ENCODE results near the gene FAM50B.

The FAM50B gene

DNA sequence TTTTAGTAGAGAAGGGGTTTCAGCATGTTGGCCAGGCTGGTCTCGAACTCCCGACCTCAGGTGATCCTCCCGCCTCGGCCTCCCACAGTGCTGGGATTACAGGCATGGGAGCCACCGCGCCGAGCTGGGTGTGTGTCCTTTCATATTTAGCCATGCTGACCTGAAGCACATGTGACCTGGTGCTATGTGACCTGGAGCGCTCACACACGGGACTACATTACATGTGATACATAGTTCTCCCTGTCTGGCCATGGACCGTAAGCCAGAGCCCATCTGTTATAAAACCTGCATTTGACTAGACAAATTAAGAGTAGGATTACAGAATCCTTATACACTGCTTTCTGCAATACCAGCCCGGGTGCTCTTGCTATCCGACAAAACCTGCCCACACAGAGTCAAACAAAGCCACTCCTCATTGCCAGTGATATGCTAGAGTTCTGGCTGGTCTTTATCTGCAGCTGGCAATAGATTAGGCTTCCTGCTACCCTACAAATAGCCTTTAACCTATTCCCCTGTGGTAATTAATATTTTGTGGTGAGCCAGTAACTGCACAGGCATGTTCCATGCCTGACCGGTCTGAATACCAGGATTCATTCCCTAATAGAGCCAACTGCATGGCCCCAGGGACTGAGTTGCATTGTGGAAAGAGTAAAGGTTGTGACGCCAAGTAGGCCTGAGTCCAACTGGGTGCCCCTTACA lies 26.3 kb upstream of the FAM50B start:
- H2BK12ac ChIP-seq (ENCODE audit: low read length): peak overlapping the region; percentile 21
- no peak overlapping the region for H3K4ac ChIP-seq (ENCODE audit: low read depth, low read length)
- DNase-seq: peak; percentile 96
- H3K27ac ChIP-seq (ENCODE audit: low read depth, low read length): peak overlapping the region; percentile 36
- WGBS (ENCODE audit: extremely low coverage, insufficient coverage, insufficient read length): no CpG with 5 or more reads among the region's 14 CpGs
- H3K9ac ChIP-seq (ENCODE audit: low read length): no peak overlapping the region
- no peak overlapping the region for H3K23ac ChIP-seq (ENCODE audit: low read length)
- no peak overlapping the region for H2BK5ac ChIP-seq (ENCODE audit: low read depth, low read length, poor library complexity)
- no peak overlapping the region for H3K4me3 ChIP-seq (ENCODE audit: low read depth, low read length)
- H2AFZ ChIP-seq (ENCODE audit: insufficient read depth, low read length, poor library complexity): no peak overlapping the region
- H3K18ac ChIP-seq (ENCODE audit: low read length): no peak overlapping the region
- peak overlapping the region; percentile 39 for H2BK120ac ChIP-seq (ENCODE audit: insufficient read depth, low read length, poor library complexity)
- no peaks in the 10 kb centered on the region for H3K9me3 ChIP-seq (ENCODE audit: insufficient read depth, low read depth, low read length)
- H3K4me2 ChIP-seq (ENCODE audit: low read length): no peak overlapping the region
- H3K36me3 ChIP-seq (ENCODE audit: control insufficient read depth in 1 of 2, insufficient read depth in 2 of 2, low read length in 2 of 2): no peaks in the 10 kb centered on the region
- peaks cover 3% of the 10 kb centered on the region for H3K79me2 ChIP-seq (ENCODE audit: control insufficient read depth, insufficient read depth, low read length, poor library complexity)
- no peak overlapping the region for H4K12ac ChIP-seq (ENCODE audit: low read depth, low read length)
- H3K27me3 ChIP-seq (ENCODE audit: insufficient read depth, low read length): no peaks in the 10 kb centered on the region
- peaks cover 18 to 39% of the 10 kb centered on the region in 2 experiments for H3K4me1 ChIP-seq (ENCODE audit: control insufficient read depth in 1 of 2, insufficient read depth in 2 of 2, low read length in 2 of 2)
- H4K8ac ChIP-seq (ENCODE audit: low read depth, low read length): peak overlapping the region; percentile 24
- H3K14ac ChIP-seq (ENCODE audit: low read length): peak overlapping the region; percentile 21
- H2AK5ac ChIP-seq (ENCODE audit: low read length): no peak overlapping the region
- H3K79me1 ChIP-seq (ENCODE audit: low read length): peaks cover 35% of the 10 kb centered on the region
- H4K91ac ChIP-seq (ENCODE audit: low read depth, low read length): peak overlapping the region; percentile 33

DNA sequence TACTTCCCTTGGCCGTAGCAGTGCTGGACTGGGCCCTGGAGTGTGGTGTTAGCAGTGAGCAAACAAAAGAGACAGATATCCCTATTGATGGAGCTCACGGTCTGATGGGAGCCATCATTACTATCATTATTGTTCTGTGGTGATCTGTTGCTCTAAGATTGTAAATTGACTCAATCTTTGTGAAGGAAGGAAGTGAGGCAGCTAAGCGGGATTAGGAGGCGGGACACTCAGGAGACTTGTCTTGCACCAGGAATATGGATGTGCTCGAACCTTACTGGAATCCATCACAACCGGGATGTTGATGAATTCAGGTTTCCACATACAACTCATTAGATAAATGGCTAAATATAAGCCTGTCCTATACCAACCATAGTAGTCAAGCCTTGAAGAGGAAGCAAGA lies 25.5 kb upstream of the FAM50B start:
- DNase-seq: no peak
- peak overlapping the region; percentile 61 for H2BK12ac ChIP-seq (ENCODE audit: low read length)
- H3K23ac ChIP-seq (ENCODE audit: low read length): peak overlapping the region; percentile 25
- no peaks in the 10 kb centered on the region for H3K36me3 ChIP-seq (ENCODE audit: control insufficient read depth in 1 of 2, insufficient read depth in 2 of 2, low read length in 2 of 2)
- peak overlapping the region; percentile 7 for H3K14ac ChIP-seq (ENCODE audit: low read length)
- peak overlapping the region; percentile 17 for H2BK5ac ChIP-seq (ENCODE audit: low read depth, low read length, poor library complexity)
- H3K9me3 ChIP-seq (ENCODE audit: insufficient read depth, low read depth, low read length): no peaks in the 10 kb centered on the region
- no peak overlapping the region for H4K91ac ChIP-seq (ENCODE audit: low read depth, low read length)
- H3K79me1 ChIP-seq (ENCODE audit: low read length): peaks cover 33% of the 10 kb centered on the region
- no peak overlapping the region for H3K4me3 ChIP-seq (ENCODE audit: low read depth, low read length)
- no peak overlapping the region for H2AK5ac ChIP-seq (ENCODE audit: low read length)
- no peak overlapping the region for H4K8ac ChIP-seq (ENCODE audit: low read depth, low read length)
- peak overlapping the region; percentile 21 for H2BK120ac ChIP-seq (ENCODE audit: insufficient read depth, low read length, poor library complexity)
- WGBS (ENCODE audit: extremely low coverage, insufficient coverage, insufficient read length): no CpG with 5 or more reads among the region's 6 CpGs
- H3K18ac ChIP-seq (ENCODE audit: low read length): no peak overlapping the region
- H3K79me2 ChIP-seq (ENCODE audit: control insufficient read depth, insufficient read depth, low read length, poor library complexity): peaks cover 3% of the 10 kb centered on the region
- no peak overlapping the region for H3K4me2 ChIP-seq (ENCODE audit: low read length)
- H2AFZ ChIP-seq (ENCODE audit: insufficient read depth, low read length, poor library complexity): no peak overlapping the region
- no peak overlapping the region for H3K9ac ChIP-seq (ENCODE audit: low read length)
- H3K4me1 ChIP-seq (ENCODE audit: control insufficient read depth in 1 of 2, insufficient read depth in 2 of 2, low read length in 2 of 2): peaks cover 18 to 39% of the 10 kb centered on the region in 2 experiments
- H3K27me3 ChIP-seq (ENCODE audit: insufficient read depth, low read length): no peaks in the 10 kb centered on the region
- H4K12ac ChIP-seq (ENCODE audit: low read depth, low read length): no peak overlapping the region
- H3K4ac ChIP-seq (ENCODE audit: low read depth, low read length): peak overlapping the region; percentile 61
- H3K27ac ChIP-seq (ENCODE audit: low read depth, low read length): no peak overlapping the region

DNA sequence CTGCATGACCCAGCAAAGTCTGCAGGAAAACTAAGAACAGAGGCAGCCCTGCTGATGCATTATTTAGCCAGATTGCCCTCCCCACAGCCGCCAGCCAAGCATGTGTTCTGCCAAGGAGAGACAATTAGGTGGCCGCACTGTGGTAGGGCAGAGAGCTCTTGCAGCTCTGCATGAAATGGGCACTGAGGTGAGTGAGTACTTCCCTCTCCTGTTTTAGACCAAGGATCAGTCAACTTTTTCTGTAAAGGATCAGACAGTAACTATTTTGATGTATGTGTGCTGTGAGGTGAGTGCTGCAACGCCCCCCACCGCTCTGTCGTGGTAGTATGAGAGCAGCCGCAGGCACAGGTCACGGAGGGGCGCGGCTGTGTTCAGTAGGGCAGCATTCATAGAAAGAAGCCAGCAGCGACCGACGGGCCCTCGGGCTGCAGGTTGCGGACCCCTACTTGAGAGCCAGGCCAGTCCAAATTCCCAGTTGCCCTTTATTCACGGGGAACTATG lies 23.8 kb upstream of the FAM50B start:
- Histone ChIP-seq H4K91ac (ENCODE audit: low read depth, low read length) (peak overlapping the region; percentile 80), H3K27ac (ENCODE audit: low read depth, low read length) (peak overlapping the region; percentile 84), H2AK5ac (ENCODE audit: low read length) (peak overlapping the region; percentile 88), H3K79me2 (ENCODE audit: control insufficient read depth, insufficient read depth, low read length, poor library complexity) (peaks cover 3% of the 10 kb centered on the region), H3K4me3 (ENCODE audit: low read depth, low read length) (no peak overlapping the region), H3K9ac (ENCODE audit: low read length) (no peak overlapping the region), H2BK120ac (ENCODE audit: insufficient read depth, low read length, poor library complexity) (peak overlapping the region; percentile 82), H2AFZ (ENCODE audit: insufficient read depth, low read length, poor library complexity) (peak overlapping the region; percentile 57), H3K4me1 (ENCODE audit: control insufficient read depth in 1 of 2, insufficient read depth in 2 of 2, low read length in 2 of 2) (peaks cover 24 to 38% of the 10 kb centered on the region in 2 experiments), H3K79me1 (ENCODE audit: low read length) (peaks cover 31% of the 10 kb centered on the region), H3K36me3 (ENCODE audit: control insufficient read depth in 1 of 2, insufficient read depth in 2 of 2, low read length in 2 of 2) (no peaks in the 10 kb centered on the region), H3K4ac (ENCODE audit: low read depth, low read length) (no peak overlapping the region), H3K9me3 (ENCODE audit: insufficient read depth, low read depth, low read length) (no peaks in the 10 kb centered on the region), H3K14ac (ENCODE audit: low read length) (peak overlapping the region; percentile 59), H4K12ac (ENCODE audit: low read depth, low read length) (no peak overlapping the region), H3K23ac (ENCODE audit: low read length) (no peak overlapping the region), H3K18ac (ENCODE audit: low read length) (peak overlapping the region; percentile 87), H2BK12ac (ENCODE audit: low read length) (peak overlapping the region; percentile 94), H2BK5ac (ENCODE audit: low read depth, low read length, poor library complexity) (peak overlapping the region; percentile 85), H4K8ac (ENCODE audit: low read depth, low read length) (peak overlapping the region; percentile 37), H3K27me3 (ENCODE audit: insufficient read depth, low read length) (no peaks in the 10 kb centered on the region), H3K4me2 (ENCODE audit: low read length) (no peak overlapping the region)
- DNase-seq: peak; percentile 69 to 78
- WGBS (ENCODE audit: extremely low coverage, insufficient coverage, insufficient read length): no CpG with 5 or more reads among the region's 15 CpGs

DNA sequence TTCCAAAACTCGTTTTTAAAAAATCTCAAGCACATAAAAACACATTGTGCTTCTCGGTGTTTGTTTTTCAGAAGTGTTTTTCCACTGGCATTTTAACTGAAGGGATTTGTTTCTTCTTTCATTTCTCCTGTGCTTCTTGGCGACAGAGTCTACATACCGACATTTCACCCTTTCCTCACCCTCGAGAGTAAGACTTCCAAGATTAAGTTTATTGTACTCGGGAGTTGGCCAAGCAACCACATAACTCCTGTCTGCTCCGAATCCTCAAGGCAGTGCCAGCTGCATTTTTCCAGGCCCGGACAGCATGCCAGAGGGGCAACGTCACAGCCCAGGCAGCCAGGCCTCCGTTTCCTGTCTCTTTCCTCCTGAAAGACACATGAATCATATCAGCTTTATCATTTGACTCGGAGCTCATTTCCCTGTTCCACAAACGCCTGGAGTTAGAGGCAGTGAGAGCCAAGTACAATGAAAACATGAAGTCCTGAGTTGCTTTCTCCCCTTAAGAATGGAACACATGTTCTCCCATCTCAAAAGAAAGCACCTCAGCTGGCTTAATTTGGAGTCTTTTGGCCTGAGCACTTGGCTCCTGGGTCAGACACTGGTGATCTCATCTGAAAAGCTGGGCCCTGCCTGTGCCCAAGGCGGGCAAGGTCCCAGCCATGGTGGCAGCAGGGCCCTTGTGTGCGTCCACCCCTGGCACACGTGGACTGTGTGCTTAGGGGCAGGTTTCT lies 23.2 kb upstream of the FAM50B start:
- H2BK12ac ChIP-seq (ENCODE audit: low read length): peak overlapping the region; percentile 100
- H3K27me3 ChIP-seq (ENCODE audit: insufficient read depth, low read length): no peaks in the 10 kb centered on the region
- H4K91ac ChIP-seq (ENCODE audit: low read depth, low read length): peak overlapping the region; percentile 99
- H3K4me2 ChIP-seq (ENCODE audit: low read length): peak overlapping the region; percentile 27
- no peak overlapping the region for H3K9ac ChIP-seq (ENCODE audit: low read length)
- peak overlapping the region; percentile 96 for H4K8ac ChIP-seq (ENCODE audit: low read depth, low read length)
- H3K4me3 ChIP-seq (ENCODE audit: low read depth, low read length): no peak overlapping the region
- H2BK5ac ChIP-seq (ENCODE audit: low read depth, low read length, poor library complexity): peak overlapping the region; percentile 96
- peaks cover 3% of the 10 kb centered on the region for H3K79me2 ChIP-seq (ENCODE audit: control insufficient read depth, insufficient read depth, low read length, poor library complexity)
- H3K79me1 ChIP-seq (ENCODE audit: low read length): peaks cover 25% of the 10 kb centered on the region
- peak overlapping the region; percentile 85 for H4K12ac ChIP-seq (ENCODE audit: low read depth, low read length)
- no peaks in the 10 kb centered on the region for H3K36me3 ChIP-seq (ENCODE audit: control insufficient read depth in 1 of 2, insufficient read depth in 2 of 2, low read length in 2 of 2)
- H2AK5ac ChIP-seq (ENCODE audit: low read length): peak overlapping the region; percentile 100
- peak overlapping the region; percentile 99 for H3K14ac ChIP-seq (ENCODE audit: low read length)
- H3K9me3 ChIP-seq (ENCODE audit: insufficient read depth, low read depth, low read length): no peaks in the 10 kb centered on the region
- no peak overlapping the region for H3K23ac ChIP-seq (ENCODE audit: low read length)
- DNase-seq: peak; percentile 96 to 97
- H3K18ac ChIP-seq (ENCODE audit: low read length): peak overlapping the region; percentile 98
- H2BK120ac ChIP-seq (ENCODE audit: insufficient read depth, low read length, poor library complexity): peak overlapping the region; percentile 100
- no CpG with 5 or more reads among the region's 15 CpGs for WGBS (ENCODE audit: extremely low coverage, insufficient coverage, insufficient read length)
- peak overlapping the region; percentile 99 for H3K4ac ChIP-seq (ENCODE audit: low read depth, low read length)
- H3K4me1 ChIP-seq (ENCODE audit: control insufficient read depth in 1 of 2, insufficient read depth in 2 of 2, low read length in 2 of 2): peaks cover 28 to 36% of the 10 kb centered on the region in 2 experiments
- H3K27ac ChIP-seq (ENCODE audit: low read depth, low read length): peak overlapping the region; percentile 99
- peak overlapping the region; percentile 89 for H2AFZ ChIP-seq (ENCODE audit: insufficient read depth, low read length, poor library complexity)

Measured in trophoblast cell (in vitro differentiated cells and primary cell).